PC-9 (cell line): Measurements from ENCODE around the gene PFDN4. TPM values are rescaled to one million over a fixed set of nuclear protein-coding genes. Genes with fewer than 3 reads are reported as not detected.

ENCODE experiments used
- BruUV-seq: library from RNA; stranded (reverse); fragments of 400-500 nt; replicated peaks from 2 replicates; lab custom pipeline; 2021; lab: Mats Ljungman, UMichigan
- CTCF ChIA-PET: fragments of 300-600 bp; sonication (Branson Sonifier 250); formaldehyde crosslinking; loops from one replicate; lab custom pipeline; 2022; ENCODE audit warnings: antibody characterized with exemption; lab: Charles Lee
- POLR2A ChIA-PET: fragments of 300-600 bp; sonication (Branson Sonifier 250); formaldehyde crosslinking; loops from one replicate; lab custom pipeline; 2022; ENCODE audit warnings: antibody characterized with exemption; ENCODE audit not compliant: unreplicated experiment; lab: Charles Lee
- DNase-seq, 2 experiments: peaks; one replicate each; pipeline versions ENCODE4 v3.0.0 to v3.0.0-alpha.2; 2015 to 2022; ENCODE audit warnings: mixed read lengths in 1 of 2
- H2AFZ ChIP-seq: fragments of 200-600 bp; sonication (generic); 2 replicates; pipeline ENCODE4 v1.8.1; 2017; ENCODE audit warnings: antibody characterized with exemption
- H3F3A ChIP-seq: fragments of 200-600 bp; sonication (generic); 2 replicates; pipeline ENCODE4 v1.8.1; 2017; ENCODE audit warnings: antibody characterized with exemption, mild to moderate bottlenecking, low read depth; ENCODE audit not compliant: insufficient read depth
- H3K27ac ChIP-seq: fragments of 200-600 bp; sonication (generic); 2 replicates; pipeline ENCODE4 v1.6.1; 2016; ENCODE audit warnings: mixed run types
- H3K27me3 ChIP-seq: fragments of 200-600 bp; sonication (generic); 2 replicates; pipeline ENCODE4 v1.6.1; 2016; ENCODE audit warnings: low read depth, mixed run types; ENCODE audit not compliant: insufficient read depth
- H3K36me3 ChIP-seq: fragments of 200-600 bp; sonication (generic); 2 replicates; pipeline ENCODE4 v1.6.1; 2016; ENCODE audit warnings: low read depth, mixed run types
- H3K4me1 ChIP-seq: fragments of 200-600 bp; sonication (generic); replicated peaks from 2 replicates; pipeline ENCODE4 v1.6.1; 2016; ENCODE audit warnings: mixed run types; ENCODE audit not compliant: insufficient read depth
- H3K4me2 ChIP-seq: fragments of 200-600 bp; sonication (generic); 2 replicates; pipeline ENCODE4 v1.6.1; 2017; ENCODE audit warnings: mixed run types
- H3K4me3 ChIP-seq: fragments of 200-600 bp; sonication (generic); 2 replicates; pipeline ENCODE4 v1.6.1; 2016; ENCODE audit warnings: mixed run types
- H3K79me2 ChIP-seq: fragments of 200-600 bp; sonication (generic); 2 replicates; pipeline ENCODE4 v1.6.1; 2017; ENCODE audit warnings: low read depth, mixed run types
- H3K9me2 ChIP-seq: fragments of 200-600 bp; sonication (generic); 2 replicates; pipeline ENCODE4 v1.8.1; 2017; ENCODE audit warnings: mild to moderate bottlenecking; ENCODE audit not compliant: insufficient read depth
- H3K9me3 ChIP-seq: fragments of 200-600 bp; sonication (generic); 2 replicates; pipeline ENCODE4 v1.8.1; 2016; ENCODE audit warnings: low read depth; ENCODE audit not compliant: insufficient read depth
- H4K20me1 ChIP-seq: fragments of 200-600 bp; sonication (generic); 2 replicates; pipeline ENCODE4 v1.8.1; 2017; ENCODE audit not compliant: insufficient read depth
- EZH2 ChIP-seq: fragments of 200-600 bp; sonication (generic); IDR thresholded peaks from 2 replicates; pipeline ENCODE4 v1.8.0; 2017; ENCODE audit warnings: antibody characterized with exemption, low read depth
- intact Hi-C: fragments of 100-400 bp; cut with micrococcal nuclease; formaldehyde crosslinking; loops from one replicate; pipeline ENCODE4 v1.10.0; 2022; ENCODE audit not compliant: unreplicated experiment
- total RNA-seq: library from RNA; stranded (reverse); gene quantifications from 2 replicates; pipeline ENCODE4 v1.2.3, GENCODE V29; 2021
- TF ChIP-seq, protein P1 (sequence below): fragments of 200-600 bp; sonication (generic); conservative IDR thresholded peaks from 2 replicates; pipeline ENCODE4 v1.6.1; 2017; ENCODE audit warnings: mixed run types, antibody characterized with exemption, mild to moderate bottlenecking, moderate library complexity

Gene PFDN4
- total RNA-seq, 1 experiment from 2014 or later: 49.5 TPM

DNA sequence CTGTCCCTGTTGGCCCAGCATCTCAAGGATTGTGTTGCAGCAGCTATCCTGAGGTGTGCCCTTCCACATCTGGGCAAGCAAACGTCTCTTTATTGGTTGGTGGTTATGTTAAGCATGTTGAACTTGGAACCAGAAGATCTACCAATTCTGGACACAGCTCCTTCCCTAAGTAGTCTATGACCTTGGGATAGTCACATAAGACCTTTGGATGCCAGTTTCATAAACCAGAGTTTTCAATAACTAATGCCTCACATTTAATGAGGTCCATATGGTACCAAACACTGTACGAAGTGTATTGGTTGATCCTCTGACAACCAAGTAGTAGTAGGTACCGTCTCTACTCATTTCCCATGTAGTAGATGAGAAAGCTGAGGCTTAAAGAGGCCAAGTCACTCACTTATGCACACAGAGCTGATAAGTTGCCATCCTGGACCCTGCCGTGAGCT, 37.8 kb upstream of the PFDN4 start:
- H3K27me3 ChIP-seq: no peaks in the 10 kb centered on the region
- peak overlapping the region; percentile 92 for H3K4me2 ChIP-seq
- peak overlapping the region; percentile 96 for H3K27ac ChIP-seq
- TF ChIP-seq, protein P1, sequence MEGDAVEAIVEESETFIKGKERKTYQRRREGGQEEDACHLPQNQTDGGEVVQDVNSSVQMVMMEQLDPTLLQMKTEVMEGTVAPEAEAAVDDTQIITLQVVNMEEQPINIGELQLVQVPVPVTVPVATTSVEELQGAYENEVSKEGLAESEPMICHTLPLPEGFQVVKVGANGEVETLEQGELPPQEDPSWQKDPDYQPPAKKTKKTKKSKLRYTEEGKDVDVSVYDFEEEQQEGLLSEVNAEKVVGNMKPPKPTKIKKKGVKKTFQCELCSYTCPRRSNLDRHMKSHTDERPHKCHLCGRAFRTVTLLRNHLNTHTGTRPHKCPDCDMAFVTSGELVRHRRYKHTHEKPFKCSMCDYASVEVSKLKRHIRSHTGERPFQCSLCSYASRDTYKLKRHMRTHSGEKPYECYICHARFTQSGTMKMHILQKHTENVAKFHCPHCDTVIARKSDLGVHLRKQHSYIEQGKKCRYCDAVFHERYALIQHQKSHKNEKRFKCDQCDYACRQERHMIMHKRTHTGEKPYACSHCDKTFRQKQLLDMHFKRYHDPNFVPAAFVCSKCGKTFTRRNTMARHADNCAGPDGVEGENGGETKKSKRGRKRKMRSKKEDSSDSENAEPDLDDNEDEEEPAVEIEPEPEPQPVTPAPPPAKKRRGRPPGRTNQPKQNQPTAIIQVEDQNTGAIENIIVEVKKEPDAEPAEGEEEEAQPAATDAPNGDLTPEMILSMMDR: no peak
- H2AFZ ChIP-seq: no peak overlapping the region
- ChIA-PET POLR2A (interaction anchor here (0.6 kb wide), 1 partner anchor 102 kb away, joined by 8 read pairs; no protein-coding TSS in a partner anchor), CTCF (no interaction called here)
- no peak for DNase-seq
- peaks cover 35% of the 10 kb centered on the region for H3F3A ChIP-seq
- H4K20me1 ChIP-seq: no peaks in the 10 kb centered on the region
- H3K9me2 ChIP-seq: no peaks in the 10 kb centered on the region
- intact Hi-C loops: no loop called here
- H3K9me3 ChIP-seq: no peaks in the 10 kb centered on the region
- H3K4me1 ChIP-seq: peaks cover 46% of the 10 kb centered on the region
- H3K36me3 ChIP-seq: peaks cover 12% of the 10 kb centered on the region; the same call in 1 of the 2 replicates
- BruUV-seq: no TSS peak
- H3K4me3 ChIP-seq: peak overlapping the region; percentile 63
- peaks cover 31% of the 10 kb centered on the region for H3K79me2 ChIP-seq

- Histone ChIP-seq H2AFZ (no peak overlapping the region), H4K20me1 (no peaks in the 10 kb centered on the region), H3K4me2 (peak overlapping the region; percentile 92), H3F3A (peaks cover 41% of the 10 kb centered on the region), H3K36me3 (peaks cover 12% of the 10 kb centered on the region; the same call in 1 of the 2 replicates), H3K27ac (peak overlapping the region; percentile 96), H3K4me1 (peaks cover 42% of the 10 kb centered on the region), H3K79me2 (peaks cover 31% of the 10 kb centered on the region), H3K9me2 (no peaks in the 10 kb centered on the region), H3K27me3 (no peaks in the 10 kb centered on the region), H3K4me3 (peak overlapping the region; percentile 63; the same call in 1 of the 2 replicates), H3K9me3 (no peaks in the 10 kb centered on the region)
- ChIA-PET CTCF (no interaction called here), POLR2A (no interaction called here)
- no peak for DNase-seq
- intact Hi-C loops: no loop called here
- no TSS peak for BruUV-seq
- TF ChIP-seq, protein P1: no peak
- TF ChIP-seq EZH2: no peak
These were observed 36.9 kb upstream of the PFDN4 start for GRCh38 chr20:54170963-54171362.

- peaks cover 12% of the 10 kb centered on the region; the same call in 1 of the 2 replicates for H3K36me3 ChIP-seq
- TF ChIP-seq EZH2: no peak
- TF ChIP-seq, protein P1: no peak
- peaks cover 37% of the 10 kb centered on the region for H3K4me1 ChIP-seq
- no peaks in the 10 kb centered on the region for H3K9me2 ChIP-seq
- no TSS peak for BruUV-seq
- no peak overlapping the region for H3K4me2 ChIP-seq
- ChIA-PET CTCF (no interaction called here), POLR2A (no interaction called here)
- H3K27ac ChIP-seq: no peak overlapping the region
- no peaks in the 10 kb centered on the region for H4K20me1 ChIP-seq
- H3F3A ChIP-seq: peaks cover 45% of the 10 kb centered on the region
- H3K79me2 ChIP-seq: peaks cover 31% of the 10 kb centered on the region
- no peak overlapping the region for H3K4me3 ChIP-seq
- intact Hi-C loops: no loop called here
- no peaks in the 10 kb centered on the region for H3K27me3 ChIP-seq
- DNase-seq: no peak
- H2AFZ ChIP-seq: no peak overlapping the region
- H3K9me3 ChIP-seq: no peaks in the 10 kb centered on the region
These were observed 35.4 kb upstream of the PFDN4 start for GRCh38 chr20:54172532-54172855.
